ENCODE measurements around the gene METTL25B.

- TF ChIP-seq CTCF (IDR thresholded peaks at IDR 0.05) (no peak), EZH2 (IDR thresholded peaks at IDR 0.05; ENCODE audit: borderline replicate concordance, insufficient read depth, low read depth, low read length, poor library complexity, severe bottlenecking) (no peak)
These were observed 13.7 kb downstream of the METTL25B start for GRCh38 chr1:156742017-156742416.

Data from B cell (primary cell).